Astrocyte (in vitro differentiated cells and primary cell): Measurements from ENCODE around the gene FANCI. TPM values are rescaled to one million over a fixed set of nuclear protein-coding genes. Genes with fewer than 3 reads are reported as not detected.

Experiments used
- DNase-seq: peaks from one replicate; pipeline ENCODE4 v3.0.0-alpha.2; 2010; ENCODE audit warnings: low read depth
- FAIRE-seq: peaks from 2 replicates; lab custom pipeline; 2011; peaks lifted over from hg19 to GRCh38; lab: Jason Lieb, UNC
- H2AFZ ChIP-seq: 2 replicates; pipeline ENCODE4 v1.6.0; 2012; ENCODE audit warnings: low read depth, low read length, inconsistent platforms
- H3K27ac ChIP-seq: 2 replicates; pipeline ENCODE4 v1.5.1; 2011; ENCODE audit warnings: low read depth, low read length, inconsistent platforms
- H3K27me3 ChIP-seq: 2 replicates; pipeline ENCODE4 v1.6.0; 2011; ENCODE audit warnings: low read length, inconsistent platforms; ENCODE audit not compliant: insufficient read depth
- H3K36me3 ChIP-seq: 2 replicates; pipeline ENCODE4 v1.5.1; 2011; ENCODE audit warnings: low read length, inconsistent platforms; ENCODE audit not compliant: insufficient read depth
- H3K4me1 ChIP-seq: 2 replicates; pipeline ENCODE4 v1.5.1; 2011; ENCODE audit warnings: low read length, inconsistent platforms; ENCODE audit not compliant: insufficient read depth
- H3K4me2 ChIP-seq: 2 replicates; pipeline ENCODE4 v1.6.0; 2012; ENCODE audit warnings: low read length, inconsistent platforms
- H3K4me3 ChIP-seq: 2 replicates; pipeline ENCODE4 v1.5.1; 2011; ENCODE audit warnings: low read depth, mild to moderate bottlenecking, low read length, inconsistent platforms; ENCODE audit not compliant: insufficient read depth
- H3K79me2 ChIP-seq: 2 replicates; pipeline ENCODE4 v1.6.0; 2012; ENCODE audit warnings: mild to moderate bottlenecking, low read length, inconsistent platforms; ENCODE audit not compliant: insufficient read depth
- H3K9ac ChIP-seq: 2 replicates; pipeline ENCODE4 v1.6.0; 2012; ENCODE audit warnings: mild to moderate bottlenecking, low read length, inconsistent platforms
- H3K9me3 ChIP-seq: 2 replicates; pipeline ENCODE4 v1.5.1; 2012; ENCODE audit warnings: low read depth, mild to moderate bottlenecking, low read length, inconsistent platforms; ENCODE audit not compliant: insufficient read depth
- H4K20me1 ChIP-seq: 2 replicates; pipeline ENCODE4 v1.6.0; 2012; ENCODE audit warnings: low read length, inconsistent platforms; ENCODE audit not compliant: insufficient read depth
- H3K27ac Mint-ChIP-seq: one replicate; pipeline ENCODE4 v1.8.0; 2021; ENCODE audit warnings: mild to moderate bottlenecking, mixed read lengths; ENCODE audit not compliant: unreplicated experiment
- H3K27me3 Mint-ChIP-seq: one replicate; pipeline ENCODE4 v1.8.0; 2021; ENCODE audit warnings: low read depth, mixed read lengths; ENCODE audit not compliant: unreplicated experiment
- H3K36me3 Mint-ChIP-seq: one replicate; pipeline ENCODE4 v1.8.0; 2021; ENCODE audit warnings: low read depth, mixed read lengths; ENCODE audit not compliant: unreplicated experiment
- H3K4me1 Mint-ChIP-seq: one replicate; pipeline ENCODE4 v1.8.0; 2021; ENCODE audit warnings: low read depth, mixed read lengths; ENCODE audit not compliant: unreplicated experiment
- H3K4me3 Mint-ChIP-seq: one replicate; pipeline ENCODE4 v1.8.0; 2021; ENCODE audit warnings: mild to moderate bottlenecking, moderate library complexity, mixed read lengths; ENCODE audit not compliant: unreplicated experiment
- H3K9me3 Mint-ChIP-seq: one replicate; pipeline ENCODE4 v1.8.0; 2021; ENCODE audit warnings: mild to moderate bottlenecking, mixed read lengths; ENCODE audit not compliant: unreplicated experiment
- CTCF ChIP-seq: IDR thresholded peaks from 2 replicates; pipeline ENCODE4 v1.5.1; 2011; ENCODE audit warnings: low read depth, mild to moderate bottlenecking, inconsistent platforms, low read length, moderate library complexity; ENCODE audit not compliant: insufficient read depth
- EZH2 ChIP-seq: IDR thresholded peaks from 2 replicates; pipeline ENCODE4 v1.6.1; 2012; ENCODE audit warnings: mild to moderate bottlenecking, low read length, inconsistent platforms; ENCODE audit not compliant: insufficient read depth
- total RNA-seq: library from RNA; stranded (reverse); gene quantifications from 2 replicates; pipeline ENCODE4 v1.2.1, GENCODE V29; 2021

Gene FANCI
- total RNA-seq, 1 donor from 2014 or later = 10.6 TPM

- FAIRE-seq (no peak), DNase-seq (no peak)
- Histone ChIP-seq H3K27me3 (peaks cover 14% of the 10 kb centered on the region), H3K9me3 (no peaks in the 10 kb centered on the region), H3K27ac (no peak overlapping the region), H4K20me1 (no peaks in the 10 kb centered on the region), H3K9ac (no peak overlapping the region), H3K36me3 (no peaks in the 10 kb centered on the region), H3K79me2 (no peaks in the 10 kb centered on the region), H2AFZ (no peak overlapping the region), H3K4me2 (no peak overlapping the region), H3K4me3 (no peak overlapping the region), H3K4me1 (no peaks in the 10 kb centered on the region)
- TF ChIP-seq CTCF (no peak), EZH2 (no peak)
- Mint-ChIP-seq H3K36me3 (no peaks in the 10 kb centered on the region), H3K9me3 (no peaks in the 10 kb centered on the region), H3K27me3 (peaks cover 34% of the 10 kb centered on the region), H3K27ac (no peak overlapping the region), H3K4me3 (no peak overlapping the region), H3K4me1 (no peaks in the 10 kb centered on the region)
These were observed 99.1 kb downstream of the FANCI start for GRCh38 chr15:89342840-89343239.

DNA sequence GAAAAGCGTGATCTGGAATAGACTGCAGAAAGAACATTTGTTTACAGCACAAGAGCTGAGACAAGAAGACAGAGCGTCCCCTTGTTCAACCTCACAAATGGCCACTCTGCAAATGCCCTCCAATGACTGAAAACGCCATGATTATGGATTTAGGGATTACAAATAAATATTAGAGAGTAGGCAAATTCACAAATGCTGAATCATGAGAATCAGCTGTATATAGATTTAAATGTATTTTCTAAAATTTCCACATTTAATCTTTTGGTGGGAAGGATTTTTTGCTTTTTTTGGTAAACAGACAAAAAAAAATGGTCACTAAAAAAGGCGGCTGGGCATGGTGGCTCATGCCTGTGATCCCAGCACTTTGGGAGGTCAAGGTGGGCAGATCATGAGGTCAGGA lies 101.5 kb downstream of the FANCI start:
- Mint-ChIP-seq H3K36me3 (no peaks in the 10 kb centered on the region), H3K9me3 (no peaks in the 10 kb centered on the region), H3K4me1 (peaks cover 6% of the 10 kb centered on the region), H3K27me3 (peaks cover 48% of the 10 kb centered on the region), H3K27ac (no peak overlapping the region), H3K4me3 (no peak overlapping the region)
- no peak for TF ChIP-seq CTCF
- no peak for TF ChIP-seq EZH2
- DNase-seq (no peak), FAIRE-seq (no peak)
- Histone ChIP-seq H4K20me1 (no peaks in the 10 kb centered on the region), H3K36me3 (no peaks in the 10 kb centered on the region), H3K27ac (no peak overlapping the region), H2AFZ (no peak overlapping the region), H3K9me3 (no peaks in the 10 kb centered on the region), H3K4me3 (no peak overlapping the region), H3K27me3 (peaks cover 17% of the 10 kb centered on the region), H3K4me1 (no peaks in the 10 kb centered on the region), H3K79me2 (no peaks in the 10 kb centered on the region), H3K4me2 (no peak overlapping the region), H3K9ac (no peak overlapping the region)

DNA sequence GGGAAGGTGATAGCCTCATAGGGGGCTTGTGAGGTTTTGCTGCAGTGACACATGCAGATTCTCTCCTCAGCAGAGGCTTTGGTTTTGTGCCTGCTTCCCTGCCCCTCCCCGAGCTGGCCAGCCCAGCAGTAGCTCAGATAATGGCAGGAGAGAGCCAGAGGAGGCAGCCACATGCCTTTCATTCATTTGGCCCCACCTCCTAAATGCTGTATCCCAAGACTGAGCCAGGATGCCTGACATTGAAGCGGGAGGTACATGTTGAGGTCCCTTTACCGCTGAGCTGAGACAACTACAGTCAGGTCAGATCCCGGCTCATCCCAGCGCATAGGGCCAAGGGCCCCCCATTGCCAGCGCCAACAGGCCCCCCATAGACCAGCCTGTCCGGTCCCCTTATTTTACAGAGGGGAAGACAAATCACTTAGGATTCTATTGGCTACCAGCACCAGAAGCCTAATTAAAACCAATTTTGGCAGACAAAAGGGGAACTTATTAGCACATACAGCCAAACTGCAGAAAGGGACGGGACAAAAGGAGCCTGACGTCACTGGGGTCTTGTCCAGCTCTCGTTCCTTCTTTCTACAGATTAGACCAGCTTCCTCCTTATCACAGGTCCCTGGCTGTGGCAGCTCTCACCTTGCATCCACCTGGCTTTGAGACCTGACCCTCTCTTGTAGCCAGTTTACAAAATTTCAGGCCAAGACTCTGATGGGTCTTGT lies 102.9 kb downstream of the FANCI start:
- H3K9ac ChIP-seq = no peak overlapping the region
- no peak overlapping the region for H3K4me3 Mint-ChIP-seq
- no peaks in the 10 kb centered on the region for H3K36me3 ChIP-seq
- H3K27me3 Mint-ChIP-seq = peaks cover 46% of the 10 kb centered on the region
- H2AFZ ChIP-seq = no peak overlapping the region
- no peaks in the 10 kb centered on the region for H3K9me3 ChIP-seq
- peaks cover 6% of the 10 kb centered on the region for H3K4me1 Mint-ChIP-seq
- DNase-seq (no peak), FAIRE-seq (no peak)
- H3K79me2 ChIP-seq = no peaks in the 10 kb centered on the region
- H3K27ac ChIP-seq = no peak overlapping the region
- no peak overlapping the region for H3K4me3 ChIP-seq
- H3K9me3 Mint-ChIP-seq = no peaks in the 10 kb centered on the region
- H3K4me2 ChIP-seq = no peak overlapping the region
- no peaks in the 10 kb centered on the region for H3K4me1 ChIP-seq
- H3K27me3 ChIP-seq = peaks cover 17% of the 10 kb centered on the region
- H3K27ac Mint-ChIP-seq = no peak overlapping the region
- no peaks in the 10 kb centered on the region for H4K20me1 ChIP-seq
- no peaks in the 10 kb centered on the region for H3K36me3 Mint-ChIP-seq
- no peak for TF ChIP-seq EZH2
- no peak for TF ChIP-seq CTCF
